Erythroblast (primary cell): ENCODE data around the gene SLC8A3.

Experiments used
- DNase-seq, 2 experiments: peaks; one replicate each; lab custom pipeline; 2025; lab: John Stamatoyannopoulos, UW
- GATA1 ChIP-seq: IDR thresholded peaks from 2 replicates; pipeline ENCODE4 v1.6.1; 2011; ENCODE audit warnings: low read depth, mild to moderate bottlenecking, control low read depth, low read length, moderate library complexity
- POLR2A ChIP-seq: IDR thresholded peaks from 2 replicates; pipeline ENCODE4 v1.6.1; 2011; ENCODE audit warnings: mild to moderate bottlenecking, low read length

The SLC8A3 gene

DNA sequence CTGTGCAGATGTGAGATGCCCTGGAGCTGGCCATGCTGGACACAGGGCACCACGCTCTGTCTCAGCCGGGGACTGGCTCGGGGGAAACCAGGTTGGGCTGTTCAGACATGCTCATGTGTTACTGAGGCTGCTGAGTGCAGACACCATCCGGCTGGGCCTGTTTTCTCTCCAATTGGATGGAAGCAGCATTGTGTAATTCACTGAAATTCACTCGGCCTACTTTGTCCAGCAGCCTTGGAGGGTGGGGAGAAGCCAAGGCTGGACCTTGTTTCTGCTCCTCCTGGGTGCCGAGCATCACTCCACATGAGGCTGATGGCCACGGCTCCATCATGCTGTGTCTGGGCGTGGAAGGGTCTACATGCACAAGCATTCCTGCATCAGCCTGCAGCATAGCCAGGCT is 178.8 kb downstream of the SLC8A3 start:
- no peak for TF ChIP-seq POLR2A
- TF ChIP-seq GATA1, result no peak
- no peak for DNase-seq

DNA sequence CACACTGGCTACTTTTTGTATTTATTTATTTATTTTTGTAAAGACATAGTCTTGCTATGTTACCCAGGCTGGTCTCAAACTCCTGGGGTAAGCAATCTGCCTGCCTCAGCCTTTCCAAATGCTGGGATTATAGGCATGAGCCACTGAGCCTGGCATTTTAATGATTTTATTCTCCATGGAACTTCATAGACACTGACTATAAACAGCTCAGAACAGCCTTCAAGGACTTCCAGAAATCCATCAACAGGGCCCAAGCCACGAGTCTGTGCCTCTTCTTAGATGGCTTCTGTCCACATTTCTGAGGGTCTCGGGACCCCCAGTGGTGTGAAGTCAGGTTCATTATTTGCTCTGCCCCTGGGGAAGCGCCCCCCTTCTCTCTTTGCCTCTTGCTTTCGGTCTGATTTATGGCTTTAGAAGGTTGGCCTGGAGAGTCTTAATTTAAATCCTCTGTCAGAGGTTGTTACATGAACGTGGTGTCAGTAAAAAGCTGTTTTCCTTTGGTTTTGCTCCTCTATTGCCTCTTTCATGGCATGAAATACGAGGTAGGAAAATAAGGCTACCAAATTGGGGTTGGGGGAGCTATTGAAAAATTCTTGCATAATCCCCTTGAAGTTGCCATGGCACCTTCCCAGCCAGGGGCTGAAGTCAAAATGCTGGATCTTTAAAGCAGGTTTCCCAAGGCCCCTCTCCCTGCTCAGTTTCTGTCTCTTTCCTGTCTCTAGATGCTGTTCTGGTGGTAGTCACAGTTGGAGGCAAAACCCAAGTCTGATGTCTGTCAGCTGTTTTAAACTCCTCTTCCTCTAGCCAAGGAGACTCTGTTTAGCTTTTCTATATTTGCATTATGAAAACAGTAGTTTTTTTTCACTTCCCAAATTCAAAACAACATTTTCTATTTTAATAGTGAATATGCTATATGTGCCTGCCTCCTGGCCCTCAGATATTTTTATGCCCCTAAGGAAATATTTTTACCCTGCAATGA is 180.2 kb downstream of the SLC8A3 start:
- no peak for DNase-seq
- TF ChIP-seq GATA1 (no peak), POLR2A (no peak)

DNA sequence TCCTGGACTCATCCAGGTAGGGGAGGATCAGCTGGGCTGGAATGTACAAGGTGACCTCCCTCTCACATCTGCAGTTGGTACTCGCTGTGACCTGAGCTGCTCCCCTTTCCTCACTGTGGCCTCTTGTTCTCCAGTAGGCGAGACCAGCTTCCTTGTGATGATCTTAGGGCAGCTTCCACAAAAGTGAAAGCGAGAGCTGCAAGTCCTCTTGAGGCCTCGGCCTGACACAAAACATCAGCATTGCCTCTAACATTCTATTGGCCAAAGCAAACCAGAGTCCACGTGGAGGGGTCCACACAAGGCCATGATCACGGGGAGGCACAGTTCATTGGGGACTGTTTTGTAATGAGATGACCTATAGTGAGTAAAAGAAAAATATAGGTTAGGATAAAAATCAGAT is 182.1 kb downstream of the SLC8A3 start:
- TF ChIP-seq GATA1, result no peak
- TF ChIP-seq POLR2A, result no peak
- no peak for DNase-seq

DNA sequence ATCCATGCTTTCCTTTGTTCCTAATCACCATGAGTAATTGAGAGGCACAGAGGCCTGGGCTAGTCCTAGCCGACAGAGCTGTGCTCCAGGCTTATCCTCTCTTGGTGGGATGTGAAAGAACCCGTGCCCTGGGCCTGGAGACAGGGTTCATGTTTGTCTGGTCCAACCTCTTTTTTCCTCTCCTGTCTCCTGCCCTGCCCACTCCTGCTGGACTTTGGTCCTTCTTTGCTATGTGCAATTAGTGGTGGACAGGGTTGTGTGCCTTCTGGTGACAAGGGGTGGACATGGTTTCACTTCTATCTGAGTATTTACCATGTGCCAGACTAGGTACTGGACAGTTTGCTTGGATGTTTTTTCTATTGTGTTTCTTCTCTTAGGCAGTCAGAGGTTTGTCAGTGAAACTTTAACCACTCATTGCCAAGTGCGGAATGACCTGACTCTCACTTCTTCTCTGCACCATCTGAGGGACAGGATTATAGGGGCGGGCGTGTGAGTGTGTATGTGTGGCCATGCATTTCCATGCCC is 183.4 kb downstream of the SLC8A3 start:
- no peak for TF ChIP-seq POLR2A
- TF ChIP-seq GATA1, result no peak
- no peak for DNase-seq

DNA sequence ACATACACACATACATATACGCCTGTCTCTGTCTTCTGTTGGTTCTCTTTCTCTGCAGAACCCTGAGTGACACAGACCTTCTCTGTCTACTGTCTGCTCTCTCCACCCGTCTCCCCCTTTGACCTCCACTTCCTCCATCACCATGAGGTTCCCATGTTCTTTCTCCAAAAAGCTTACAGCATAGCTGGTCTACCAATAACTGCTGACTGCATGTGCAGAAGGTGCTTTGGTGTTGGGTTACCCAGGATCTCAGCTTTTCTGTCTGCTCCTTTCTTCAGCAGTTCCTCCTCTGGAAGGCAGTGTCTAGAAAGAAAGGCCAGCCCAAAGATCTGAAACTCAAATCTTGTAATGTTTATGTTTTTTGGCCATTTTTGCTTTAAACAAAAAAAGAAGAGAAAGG is 184.0 kb downstream of the SLC8A3 start:
- TF ChIP-seq GATA1, result no peak
- no peak for TF ChIP-seq POLR2A
- DNase-seq, result no peak

DNA sequence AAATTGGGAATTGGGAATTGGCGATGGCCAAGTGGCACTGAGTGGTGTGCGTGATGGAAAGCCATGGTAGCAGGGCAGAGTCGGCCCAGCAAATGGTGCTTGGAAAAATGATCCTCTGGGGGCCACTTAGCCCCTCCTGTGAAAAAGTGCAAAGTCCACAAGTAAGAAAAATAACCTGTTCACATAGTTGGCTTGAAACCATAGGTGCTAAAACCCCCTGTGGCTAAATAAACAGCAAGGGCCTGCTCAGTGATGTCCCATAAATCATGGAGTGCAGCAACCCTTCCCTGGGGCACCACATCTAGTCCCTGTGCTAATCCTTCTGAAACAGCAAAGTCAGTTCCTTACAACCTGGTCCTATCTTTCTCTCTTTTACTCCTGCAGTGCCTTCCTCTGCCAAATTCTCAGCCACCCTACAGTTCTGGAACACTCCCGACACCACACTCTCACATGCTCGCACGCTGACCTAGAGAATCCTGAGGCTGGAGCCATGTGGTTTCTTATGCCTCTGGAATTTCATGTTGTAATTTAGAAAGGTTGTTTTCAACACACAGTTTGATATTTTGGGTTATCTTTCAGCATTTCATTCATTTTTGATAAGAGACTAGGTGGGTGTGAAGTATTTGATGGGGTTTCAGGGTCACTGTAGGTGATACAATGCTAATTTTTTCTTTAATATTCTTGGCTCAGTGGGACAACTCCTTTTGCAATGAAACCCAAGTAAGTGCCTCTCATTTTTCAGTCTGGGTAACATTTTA is 186.0 kb downstream of the SLC8A3 start:
- DNase-seq, result no peak
- no peak for TF ChIP-seq GATA1
- no peak for TF ChIP-seq POLR2A

DNA sequence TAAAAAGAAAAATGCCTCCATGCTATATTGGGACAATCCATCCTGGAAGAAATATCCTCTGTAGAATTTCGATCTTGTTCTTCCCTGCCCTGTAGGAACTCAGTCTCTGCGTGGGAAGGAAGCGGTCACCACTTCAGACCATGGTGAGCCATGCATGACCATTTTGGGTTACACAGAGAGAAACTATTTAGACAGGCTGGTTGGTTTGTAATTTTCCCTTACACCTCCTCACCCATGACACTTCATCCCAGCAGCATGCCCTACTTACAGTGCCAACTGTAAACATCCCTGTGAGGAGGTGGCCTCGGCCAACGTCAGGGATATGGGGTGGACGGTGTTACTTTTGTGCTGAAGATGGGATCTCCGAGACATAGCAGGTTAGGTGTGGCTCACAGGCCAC is 188.2 kb downstream of the SLC8A3 start:
- no peak for DNase-seq
- TF ChIP-seq GATA1 (no peak), POLR2A (no peak)

DNA sequence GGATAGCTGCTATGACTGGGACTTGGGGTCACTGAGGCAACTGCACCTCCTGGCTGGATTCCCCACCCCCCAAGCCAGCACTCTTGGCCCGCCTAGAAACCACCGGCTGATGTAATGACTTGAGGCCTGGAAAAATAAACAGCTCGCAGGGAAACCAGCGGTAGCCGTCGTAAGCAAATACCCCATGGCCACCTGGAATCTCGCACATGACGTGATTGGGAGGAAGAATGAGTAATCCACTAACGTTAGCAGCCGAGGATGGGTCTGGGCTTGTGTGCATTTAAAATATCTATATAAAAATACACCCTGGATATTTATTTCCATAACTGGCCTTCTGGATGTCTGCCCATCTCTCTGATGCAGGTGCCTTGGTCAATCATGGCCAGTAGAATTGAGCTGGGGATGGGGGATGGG is 189.5 kb downstream of the SLC8A3 start:
- no peak for DNase-seq
- no peak for TF ChIP-seq GATA1
- TF ChIP-seq POLR2A, result no peak

DNA sequence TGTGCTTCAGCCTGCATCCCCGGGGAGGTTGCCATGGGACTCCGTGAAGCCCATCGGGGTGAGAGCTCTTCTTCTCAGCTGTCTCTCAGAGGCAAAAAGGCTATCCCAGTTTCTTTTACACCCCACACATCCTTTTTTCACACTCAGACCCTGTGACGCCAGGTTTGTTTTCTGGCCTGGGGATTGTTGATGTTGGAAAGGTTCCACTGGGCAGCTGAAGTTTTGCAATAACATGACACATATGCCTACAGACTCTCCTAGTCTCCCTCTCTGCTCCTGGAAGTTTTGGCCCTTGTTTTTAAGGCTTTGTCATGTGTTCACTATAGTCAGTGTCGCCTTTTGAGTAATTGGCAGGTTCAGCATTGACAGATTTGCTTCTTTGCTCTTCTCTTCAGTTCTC is 190.9 kb downstream of the SLC8A3 start:
- TF ChIP-seq GATA1, result no peak
- no peak for TF ChIP-seq POLR2A
- DNase-seq, result no peak

DNA sequence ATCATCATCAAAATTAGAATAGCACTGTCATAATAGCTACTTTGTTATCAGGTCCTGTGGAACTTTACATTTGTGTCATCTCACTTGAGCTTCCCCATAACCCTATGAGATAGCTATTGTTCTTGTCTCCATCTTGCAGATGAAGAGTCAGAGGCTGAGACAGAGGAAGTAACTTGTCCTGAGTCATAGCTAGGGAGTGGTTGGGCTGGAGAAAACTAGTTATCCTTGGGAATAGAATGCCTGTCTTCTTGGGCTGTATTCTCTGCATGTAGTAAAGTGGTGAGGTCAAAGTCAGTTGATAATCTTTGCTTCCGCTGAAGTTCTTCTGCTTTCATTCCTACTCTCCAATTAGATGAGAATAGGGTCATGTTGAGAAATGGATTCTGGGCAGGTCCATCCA is 192.5 kb downstream of the SLC8A3 start:
- DNase-seq, result no peak
- TF ChIP-seq POLR2A, result no peak
